ENCODE results near the gene ARMH3. TPM values are rescaled to one million over a fixed set of nuclear protein-coding genes. Genes with fewer than 3 reads are reported as not detected.

Gene ARMH3
- total and polyA plus RNA-seq, 10 of the 15 experiments (the other 5 are each of a cell fraction or from before 2014, with no cell fraction given): 13.0 to 33.0 (median 16.4) TPM

DNA sequence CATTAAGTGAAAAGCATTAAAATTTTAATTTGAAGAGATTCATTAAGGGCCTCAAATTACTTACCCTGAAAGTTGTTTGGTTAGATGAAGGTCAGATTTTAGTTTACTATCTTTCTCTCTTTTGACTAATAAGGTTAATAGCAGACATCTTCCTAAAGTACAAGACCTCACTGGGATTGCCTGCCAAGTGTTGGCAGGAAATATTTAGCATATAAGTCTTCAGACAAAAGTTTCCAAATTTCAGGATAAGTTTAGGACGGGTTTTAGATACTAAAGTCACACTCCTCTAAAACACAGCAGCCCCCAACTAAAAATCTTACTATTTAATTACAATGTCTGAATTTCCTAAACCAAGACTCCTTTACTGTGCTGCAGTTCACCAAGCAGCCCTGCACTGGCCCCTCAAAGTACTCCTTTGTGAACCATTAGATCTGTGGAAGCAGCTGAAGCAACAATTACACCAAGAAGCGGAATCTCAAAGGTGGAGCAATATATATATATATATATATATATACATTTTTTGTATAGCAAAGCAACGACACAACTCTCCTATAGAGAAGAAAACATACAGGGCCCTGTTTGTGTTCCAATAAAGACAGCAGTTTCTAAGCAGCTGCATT, 121.2 kb downstream of the ARMH3 start (continued):
- TF ChIP-seq, protein P1, sequence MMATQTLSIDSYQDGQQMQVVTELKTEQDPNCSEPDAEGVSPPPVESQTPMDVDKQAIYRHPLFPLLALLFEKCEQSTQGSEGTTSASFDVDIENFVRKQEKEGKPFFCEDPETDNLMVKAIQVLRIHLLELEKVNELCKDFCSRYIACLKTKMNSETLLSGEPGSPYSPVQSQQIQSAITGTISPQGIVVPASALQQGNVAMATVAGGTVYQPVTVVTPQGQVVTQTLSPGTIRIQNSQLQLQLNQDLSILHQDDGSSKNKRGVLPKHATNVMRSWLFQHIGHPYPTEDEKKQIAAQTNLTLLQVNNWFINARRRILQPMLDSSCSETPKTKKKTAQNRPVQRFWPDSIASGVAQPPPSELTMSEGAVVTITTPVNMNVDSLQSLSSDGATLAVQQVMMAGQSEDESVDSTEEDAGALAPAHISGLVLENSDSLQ (IDR thresholded peaks at IDR 0.05): no peak
- no peak for TF ChIP-seq MTA3 (IDR thresholded peaks at IDR 0.05; ENCODE audit: borderline replicate concordance, low read length)
- TF ChIP-seq SP1 (IDR thresholded peaks at IDR 0.05; ENCODE audit: low read depth, low read length): no peak
- no peak for TF ChIP-seq FOXM1 (IDR thresholded peaks at IDR 0.05; ENCODE audit: low read depth, low read length)
- TF ChIP-seq, protein P2, sequence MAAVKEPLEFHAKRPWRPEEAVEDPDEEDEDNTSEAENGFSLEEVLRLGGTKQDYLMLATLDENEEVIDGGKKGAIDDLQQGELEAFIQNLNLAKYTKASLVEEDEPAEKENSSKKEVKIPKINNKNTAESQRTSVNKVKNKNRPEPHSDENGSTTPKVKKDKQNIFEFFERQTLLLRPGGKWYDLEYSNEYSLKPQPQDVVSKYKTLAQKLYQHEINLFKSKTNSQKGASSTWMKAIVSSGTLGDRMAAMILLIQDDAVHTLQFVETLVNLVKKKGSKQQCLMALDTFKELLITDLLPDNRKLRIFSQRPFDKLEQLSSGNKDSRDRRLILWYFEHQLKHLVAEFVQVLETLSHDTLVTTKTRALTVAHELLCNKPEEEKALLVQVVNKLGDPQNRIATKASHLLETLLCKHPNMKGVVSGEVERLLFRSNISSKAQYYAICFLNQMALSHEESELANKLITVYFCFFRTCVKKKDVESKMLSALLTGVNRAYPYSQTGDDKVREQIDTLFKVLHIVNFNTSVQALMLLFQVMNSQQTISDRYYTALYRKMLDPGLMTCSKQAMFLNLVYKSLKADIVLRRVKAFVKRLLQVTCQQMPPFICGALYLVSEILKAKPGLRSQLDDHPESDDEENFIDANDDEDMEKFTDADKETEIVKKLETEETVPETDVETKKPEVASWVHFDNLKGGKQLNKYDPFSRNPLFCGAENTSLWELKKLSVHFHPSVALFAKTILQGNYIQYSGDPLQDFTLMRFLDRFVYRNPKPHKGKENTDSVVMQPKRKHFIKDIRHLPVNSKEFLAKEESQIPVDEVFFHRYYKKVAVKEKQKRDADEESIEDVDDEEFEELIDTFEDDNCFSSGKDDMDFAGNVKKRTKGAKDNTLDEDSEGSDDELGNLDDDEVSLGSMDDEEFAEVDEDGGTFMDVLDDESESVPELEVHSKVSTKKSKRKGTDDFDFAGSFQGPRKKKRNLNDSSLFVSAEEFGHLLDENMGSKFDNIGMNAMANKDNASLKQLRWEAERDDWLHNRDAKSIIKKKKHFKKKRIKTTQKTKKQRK (IDR thresholded peaks at IDR 0.05; ENCODE audit: low read depth, low read length): no peak
- TF ChIP-seq, protein P3, sequence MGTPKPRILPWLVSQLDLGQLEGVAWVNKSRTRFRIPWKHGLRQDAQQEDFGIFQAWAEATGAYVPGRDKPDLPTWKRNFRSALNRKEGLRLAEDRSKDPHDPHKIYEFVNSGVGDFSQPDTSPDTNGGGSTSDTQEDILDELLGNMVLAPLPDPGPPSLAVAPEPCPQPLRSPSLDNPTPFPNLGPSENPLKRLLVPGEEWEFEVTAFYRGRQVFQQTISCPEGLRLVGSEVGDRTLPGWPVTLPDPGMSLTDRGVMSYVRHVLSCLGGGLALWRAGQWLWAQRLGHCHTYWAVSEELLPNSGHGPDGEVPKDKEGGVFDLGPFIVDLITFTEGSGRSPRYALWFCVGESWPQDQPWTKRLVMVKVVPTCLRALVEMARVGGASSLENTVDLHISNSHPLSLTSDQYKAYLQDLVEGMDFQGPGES (IDR thresholded peaks at IDR 0.05): no peak
